ENCODE measurements around the gene GUCD1.

The GUCD1 gene

GRCh38 chr22:24501301-24502005 lies 53.5 kb downstream of the GUCD1 start:
- DNase-seq: no peak

GRCh38 chr22:24500277-24500820 lies 54.6 kb downstream of the GUCD1 start:
- no peak for DNase-seq

GRCh38 chr22:24499706-24500276 lies 55.1 kb downstream of the GUCD1 start:
- DNase-seq: no peak

GRCh38 chr22:24498824-24499223 lies 56.1 kb downstream of the GUCD1 start:
- DNase-seq: no peak

GRCh38 chr22:24497841-24498258 lies 57.1 kb downstream of the GUCD1 start:
- no peak for DNase-seq

GRCh38 chr22:24496661-24497060 lies 58.3 kb downstream of the GUCD1 start:
- no peak for DNase-seq

- DNase-seq: no peak
Measured at GRCh38 chr22:24496234-24496633, 58.7 kb downstream of the GUCD1 start.

GRCh38 chr22:24495365-24495675 lies 59.6 kb downstream of the GUCD1 start:
- no peak for DNase-seq

GRCh38 chr22:24494528-24495364 lies 60.2 kb downstream of the GUCD1 start, which contains the start of gene UPB1:
UPB1 (plus strand) TSS chr22:24495332; CDS start chr22:24495404, 72 bp downstream.
- no peak for DNase-seq

- DNase-seq: no peak
Measured at GRCh38 chr22:24494167-24494527, 60.8 kb downstream of the GUCD1 start.

- no peak for DNase-seq
Measured at GRCh38 chr22:24492391-24492790, 62.5 kb downstream of the GUCD1 start.
